PC-9 (cell line): ENCODE measurements around the gene LDAH. TPM values are rescaled to one million over a fixed set of nuclear protein-coding genes. Genes with fewer than 3 reads are reported as not detected.
"Not testable (repeated sequence)": the region's sequence is repeated elsewhere in the genome, so short reads cannot be mapped to it uniquely, and the experiment has no call there.

Source experiments
- BruUV-seq: library from RNA; stranded (reverse); fragments of 400-500 nt; replicated peaks from 2 replicates; lab custom pipeline; 2021; lab: Mats Ljungman, UMichigan
- CTCF ChIA-PET: fragments of 300-600 bp; sonication (Branson Sonifier 250); formaldehyde crosslinking; loops from one replicate; lab custom pipeline; 2022; ENCODE audit warnings: antibody characterized with exemption; lab: Charles Lee
- POLR2A ChIA-PET: fragments of 300-600 bp; sonication (Branson Sonifier 250); formaldehyde crosslinking; loops from one replicate; lab custom pipeline; 2022; ENCODE audit warnings: antibody characterized with exemption; ENCODE audit not compliant: unreplicated experiment; lab: Charles Lee
- DNase-seq, 2 experiments: peaks; one replicate each; pipeline versions ENCODE4 v3.0.0 to v3.0.0-alpha.2; 2015 to 2022; ENCODE audit warnings: mixed read lengths in 1 of 2
- H2AFZ ChIP-seq: fragments of 200-600 bp; sonication (generic); 2 replicates; pipeline ENCODE4 v1.8.1; 2017; ENCODE audit warnings: antibody characterized with exemption
- H3F3A ChIP-seq: fragments of 200-600 bp; sonication (generic); 2 replicates; pipeline ENCODE4 v1.8.1; 2017; ENCODE audit warnings: antibody characterized with exemption, mild to moderate bottlenecking, low read depth; ENCODE audit not compliant: insufficient read depth
- H3K27ac ChIP-seq: fragments of 200-600 bp; sonication (generic); 2 replicates; pipeline ENCODE4 v1.6.1; 2016; ENCODE audit warnings: mixed run types
- H3K27me3 ChIP-seq: fragments of 200-600 bp; sonication (generic); 2 replicates; pipeline ENCODE4 v1.6.1; 2016; ENCODE audit warnings: low read depth, mixed run types; ENCODE audit not compliant: insufficient read depth
- H3K36me3 ChIP-seq: fragments of 200-600 bp; sonication (generic); 2 replicates; pipeline ENCODE4 v1.6.1; 2016; ENCODE audit warnings: low read depth, mixed run types
- H3K4me1 ChIP-seq: fragments of 200-600 bp; sonication (generic); replicated peaks from 2 replicates; pipeline ENCODE4 v1.6.1; 2016; ENCODE audit warnings: mixed run types; ENCODE audit not compliant: insufficient read depth
- H3K4me2 ChIP-seq: fragments of 200-600 bp; sonication (generic); 2 replicates; pipeline ENCODE4 v1.6.1; 2017; ENCODE audit warnings: mixed run types
- H3K4me3 ChIP-seq: fragments of 200-600 bp; sonication (generic); 2 replicates; pipeline ENCODE4 v1.6.1; 2016; ENCODE audit warnings: mixed run types
- H3K79me2 ChIP-seq: fragments of 200-600 bp; sonication (generic); 2 replicates; pipeline ENCODE4 v1.6.1; 2017; ENCODE audit warnings: low read depth, mixed run types
- H3K9me2 ChIP-seq: fragments of 200-600 bp; sonication (generic); 2 replicates; pipeline ENCODE4 v1.8.1; 2017; ENCODE audit warnings: mild to moderate bottlenecking; ENCODE audit not compliant: insufficient read depth
- H3K9me3 ChIP-seq: fragments of 200-600 bp; sonication (generic); 2 replicates; pipeline ENCODE4 v1.8.1; 2016; ENCODE audit warnings: low read depth; ENCODE audit not compliant: insufficient read depth
- H4K20me1 ChIP-seq: fragments of 200-600 bp; sonication (generic); 2 replicates; pipeline ENCODE4 v1.8.1; 2017; ENCODE audit not compliant: insufficient read depth
- CTCF ChIP-seq: fragments of 200-600 bp; sonication (generic); conservative IDR thresholded peaks from 2 replicates; pipeline ENCODE4 v1.6.1; 2017; ENCODE audit warnings: mixed run types, antibody characterized with exemption, mild to moderate bottlenecking, moderate library complexity
- EZH2 ChIP-seq: fragments of 200-600 bp; sonication (generic); IDR thresholded peaks from 2 replicates; pipeline ENCODE4 v1.8.0; 2017; ENCODE audit warnings: antibody characterized with exemption, low read depth
- intact Hi-C: fragments of 100-400 bp; cut with micrococcal nuclease; formaldehyde crosslinking; loops from one replicate; pipeline ENCODE4 v1.10.0; 2022; ENCODE audit not compliant: unreplicated experiment
- total RNA-seq: library from RNA; stranded (reverse); gene quantifications from 2 replicates; pipeline ENCODE4 v1.2.3, GENCODE V29; 2021

The LDAH gene
- total RNA-seq, 1 experiment from 2014 or later: 18.3 TPM

GRCh38 chr2:20717641-20718040 is 105.3 kb downstream of the LDAH start:
- intact Hi-C loops: no loop called here
- 0 out of 2 replicates have a peak, but pooled peaks cover 4% of the 10 kb centered on the region for H3F3A ChIP-seq
- ChIA-PET CTCF (no interaction called here), POLR2A (no interaction called here)
- H3K4me3 ChIP-seq: no peak overlapping the region
- TF ChIP-seq EZH2 (no peak), CTCF (no peak)
- H4K20me1 ChIP-seq: no peaks in the 10 kb centered on the region; the same call in 1 of the 2 replicates
- H3K4me2 ChIP-seq: no peak overlapping the region
- no TSS peak for BruUV-seq
- H3K27me3 ChIP-seq: no peaks in the 10 kb centered on the region
- H3K9me2 ChIP-seq: no peaks in the 10 kb centered on the region; the same call in 1 of the 2 replicates
- no peak overlapping the region for H2AFZ ChIP-seq
- peaks cover 3% of the 10 kb centered on the region; the same call in 1 of the 2 replicates for H3K79me2 ChIP-seq
- no peak overlapping the region for H3K27ac ChIP-seq
- H3K9me3 ChIP-seq: no peaks in the 10 kb centered on the region
- H3K36me3 ChIP-seq: no peaks in the 10 kb centered on the region
- no peaks in the 10 kb centered on the region for H3K4me1 ChIP-seq
- no peak for DNase-seq

GRCh38 chr2:20716164-20716563 is 106.7 kb downstream of the LDAH start:
- DNase-seq, H3K36me3 ChIP-seq, CTCF ChIA-PET, H3K27me3 ChIP-seq, BruUV-seq, H3K79me2 ChIP-seq, H2AFZ ChIP-seq, H4K20me1 ChIP-seq, H3F3A ChIP-seq, intact Hi-C loops, H3K27ac ChIP-seq, H3K9me2 ChIP-seq, H3K4me3 ChIP-seq, POLR2A ChIA-PET, H3K9me3 ChIP-seq, H3K4me2 ChIP-seq, H3K4me1 ChIP-seq: not testable (repeated sequence)

- H3K9me2 ChIP-seq, H3K4me3 ChIP-seq, H3K9me3 ChIP-seq, H3K4me2 ChIP-seq, H3K27me3 ChIP-seq, DNase-seq, POLR2A ChIA-PET, H3K36me3 ChIP-seq, H3K79me2 ChIP-seq, H3F3A ChIP-seq, H3K27ac ChIP-seq, H4K20me1 ChIP-seq, H3K4me1 ChIP-seq, BruUV-seq, intact Hi-C loops, H2AFZ ChIP-seq, CTCF ChIA-PET: not testable (repeated sequence)
Measured at GRCh38 chr2:20714412-20714811, 108.5 kb downstream of the LDAH start.

- H3K27me3 ChIP-seq, H2AFZ ChIP-seq, CTCF ChIA-PET, H3K27ac ChIP-seq, H4K20me1 ChIP-seq, POLR2A ChIA-PET, intact Hi-C loops, H3F3A ChIP-seq, H3K9me2 ChIP-seq, H3K79me2 ChIP-seq, H3K4me1 ChIP-seq, H3K4me3 ChIP-seq, BruUV-seq, H3K9me3 ChIP-seq, H3K36me3 ChIP-seq, H3K4me2 ChIP-seq, DNase-seq: not testable (repeated sequence)
Measured at GRCh38 chr2:20713585-20713984, 109.3 kb downstream of the LDAH start.

- BruUV-seq, intact Hi-C loops, H3K9me2 ChIP-seq, H3K79me2 ChIP-seq, H3F3A ChIP-seq, H3K27ac ChIP-seq, H2AFZ ChIP-seq, H3K4me2 ChIP-seq, H3K36me3 ChIP-seq, H3K4me3 ChIP-seq, H3K4me1 ChIP-seq, DNase-seq, H3K27me3 ChIP-seq, POLR2A ChIA-PET, H3K9me3 ChIP-seq, CTCF ChIA-PET, H4K20me1 ChIP-seq: not testable (repeated sequence)
Measured at GRCh38 chr2:20711641-20712040, 111.3 kb downstream of the LDAH start.
